C4-2B (cell line): ENCODE measurements around the gene DLGAP3.

Source experiments
- H3K27ac ChIP-seq: fragments of 450-650 bp; 2 replicates; pipeline ENCODE4 v1.5.1; 2017
- CTCF ChIP-seq: fragments of 450-650 bp; conservative IDR thresholded peaks from 2 replicates; pipeline ENCODE4 v1.5.1; 2017; ENCODE audit warnings: mild to moderate bottlenecking
- ZFX ChIP-seq: fragments of 450-650 bp; IDR thresholded peaks from 2 replicates; pipeline ENCODE4 v1.6.1; 2017

The DLGAP3 gene

GRCh38 chr1:34929497-34929852 lies at the start of gene DLGAP3:
DLGAP3 (minus strand) TSS chr1:34929650; CDS start chr1:34905383, 24,267 bp downstream.
- H3K27ac ChIP-seq, result no peak within 1 kb of the TSS
- no peak for TF ChIP-seq ZFX
- TF ChIP-seq CTCF, result no peak

- no peak overlapping the region for H3K27ac ChIP-seq
- TF ChIP-seq ZFX (no peak), CTCF (no peak)
These were observed 49.5 kb upstream of the DLGAP3 start for GRCh38 chr1:34978921-34979320.

- TF ChIP-seq CTCF (no peak), ZFX (no peak)
- no peak overlapping the region for H3K27ac ChIP-seq
These were observed 48.4 kb upstream of the DLGAP3 start for GRCh38 chr1:34977858-34978257.

- no peak for TF ChIP-seq ZFX
- TF ChIP-seq CTCF, result no peak
- no peak overlapping the region for H3K27ac ChIP-seq
These were observed 47.7 kb upstream of the DLGAP3 start for GRCh38 chr1:34977210-34977471.

- H3K27ac ChIP-seq, result no peak overlapping the region
- no peak for TF ChIP-seq CTCF
- no peak for TF ChIP-seq ZFX
These were observed 47.1 kb upstream of the DLGAP3 start for GRCh38 chr1:34976384-34977209.

GRCh38 chr1:34975771-34976170 lies 46.3 kb upstream of the DLGAP3 start:
- H3K27ac ChIP-seq, result no peak overlapping the region
- TF ChIP-seq CTCF, result no peak

GRCh38 chr1:34975338-34975737 lies 45.9 kb upstream of the DLGAP3 start:
- no peak overlapping the region for H3K27ac ChIP-seq
- TF ChIP-seq ZFX (no peak), CTCF (no peak)
